ENCODE data around the gene PARD6A. TPM values are rescaled to one million over a fixed set of nuclear protein-coding genes. Genes with fewer than 3 reads are reported as not detected.
A peak's percentile ranks its signal among the peaks of the same experiment; 100 is the strongest.

The PARD6A gene
- total and polyA plus RNA-seq, 2 of the 13 experiments (the other 11 are each of a cell fraction or from before 2014, with no cell fraction given) = 3.5 to 4.3 TPM

DNA sequence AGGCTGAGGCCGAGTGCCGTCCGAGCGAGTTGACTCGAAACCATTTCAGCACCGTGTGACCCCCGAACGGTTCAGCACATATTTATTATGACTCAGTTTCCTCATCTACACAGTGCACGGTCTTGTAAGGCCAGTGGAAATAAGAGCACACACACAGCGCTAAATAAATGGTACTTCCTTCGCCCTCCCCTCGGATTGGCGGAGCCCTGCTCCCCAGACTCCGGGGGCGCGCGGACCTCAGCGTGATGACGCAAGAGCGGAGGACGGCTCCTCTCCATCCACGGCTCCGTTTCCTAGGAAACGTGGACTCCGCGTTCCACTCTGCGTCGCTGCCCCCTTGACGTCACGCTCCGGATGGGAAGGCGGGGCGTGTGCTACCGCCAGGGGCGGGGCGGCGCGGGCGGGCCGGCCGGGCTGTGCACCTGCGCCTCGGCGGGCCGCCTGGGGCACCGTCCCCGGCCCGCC lies at the start of gene PARD6A (continued):
- TF ChIP-seq, protein P1, sequence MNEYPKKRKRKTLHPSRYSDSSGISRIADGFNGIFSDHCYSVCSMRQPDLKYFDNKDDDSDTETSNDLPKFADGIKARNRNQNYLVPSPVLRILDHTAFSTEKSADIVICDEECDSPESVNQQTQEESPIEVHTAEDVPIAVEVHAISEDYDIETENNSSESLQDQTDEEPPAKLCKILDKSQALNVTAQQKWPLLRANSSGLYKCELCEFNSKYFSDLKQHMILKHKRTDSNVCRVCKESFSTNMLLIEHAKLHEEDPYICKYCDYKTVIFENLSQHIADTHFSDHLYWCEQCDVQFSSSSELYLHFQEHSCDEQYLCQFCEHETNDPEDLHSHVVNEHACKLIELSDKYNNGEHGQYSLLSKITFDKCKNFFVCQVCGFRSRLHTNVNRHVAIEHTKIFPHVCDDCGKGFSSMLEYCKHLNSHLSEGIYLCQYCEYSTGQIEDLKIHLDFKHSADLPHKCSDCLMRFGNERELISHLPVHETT (CRISPR knock-in tag; conservative IDR thresholded peaks at IDR 0.05) = no peak
- TF ChIP-seq IRX3 (CRISPR knock-in tag; IDR thresholded peaks at IDR 0.05; ENCODE audit: borderline replicate concordance, low read depth) = no peak
- TF ChIP-seq SSRP1 (CRISPR knock-in tag; IDR thresholded peaks at IDR 0.05) = no peak
- TF ChIP-seq FOSL2 (CRISPR knock-in tag; IDR thresholded peaks at IDR 0.05) = peak; percentile 63; the same call in 1 of the 2 replicates
- peak; percentile 94 for TF ChIP-seq GMEB1 (CRISPR knock-in tag; IDR thresholded peaks at IDR 0.05; ENCODE audit: borderline replicate concordance)
- TF ChIP-seq ZKSCAN8 (CRISPR knock-in tag; IDR thresholded peaks at IDR 0.05; ENCODE audit: borderline replicate concordance) = no peak
- no peak; the same call in none of the 2 replicates for TF ChIP-seq PHF20 (CRISPR knock-in tag; IDR thresholded peaks at IDR 0.05)
- no peak for TF ChIP-seq EED (CRISPR knock-in tag; IDR thresholded peaks at IDR 0.05)
- TF ChIP-seq ZSCAN12 (CRISPR knock-in tag; IDR thresholded peaks at IDR 0.05) = no peak
- no peak for TF ChIP-seq THRA (CRISPR knock-in tag; IDR thresholded peaks at IDR 0.05; ENCODE audit: borderline replicate concordance)
- TF ChIP-seq HNF4G (IDR thresholded peaks at IDR 0.05; ENCODE audit: borderline replicate concordance, low read depth, low read length) = no peak
- no peak for TF ChIP-seq HNF4G (CRISPR knock-in tag; IDR thresholded peaks at IDR 0.05; ENCODE audit: borderline replicate concordance, low read depth)
- peak; percentile 70 for TF ChIP-seq ZNF331 (CRISPR knock-in tag; IDR thresholded peaks at IDR 0.05)
- no peak for TF ChIP-seq EZH2 (conservative IDR thresholded peaks at IDR 0.05; ENCODE audit: low read depth, low read length)
- no peak for TF ChIP-seq SP1 (IDR thresholded peaks at IDR 0.05)
- peak; percentile 82 for TF ChIP-seq SP1 (CRISPR knock-in tag; IDR thresholded peaks at IDR 0.05)
- TF ChIP-seq CENPX (CRISPR knock-in tag; IDR thresholded peaks at IDR 0.05) = no peak
- TF ChIP-seq TAF15 (IDR thresholded peaks at IDR 0.05; ENCODE audit: low read depth, low read length, poor library complexity, severe bottlenecking) = no peak
- no peak for TF ChIP-seq ZNF24 (IDR thresholded peaks at IDR 0.05)
- no peak for TF ChIP-seq RNF2 (conservative IDR thresholded peaks at IDR 0.05; ENCODE audit: low read depth)
- TF ChIP-seq, protein P2, sequence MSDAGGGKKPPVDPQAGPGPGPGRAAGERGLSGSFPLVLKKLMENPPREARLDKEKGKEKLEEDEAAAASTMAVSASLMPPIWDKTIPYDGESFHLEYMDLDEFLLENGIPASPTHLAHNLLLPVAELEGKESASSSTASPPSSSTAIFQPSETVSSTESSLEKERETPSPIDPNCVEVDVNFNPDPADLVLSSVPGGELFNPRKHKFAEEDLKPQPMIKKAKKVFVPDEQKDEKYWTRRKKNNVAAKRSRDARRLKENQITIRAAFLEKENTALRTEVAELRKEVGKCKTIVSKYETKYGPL (CRISPR knock-in tag; IDR thresholded peaks at IDR 0.05) = no peak; the same call in 1 of the 2 replicates
- no peak for TF ChIP-seq DNMT1 (CRISPR knock-in tag; IDR thresholded peaks at IDR 0.05)
- no peak for TF ChIP-seq ZNF770 (CRISPR knock-in tag; IDR thresholded peaks at IDR 0.05)
- 0 out of 2 replicates have a peak, but pooled peaks have one; percentile 13 for TF ChIP-seq TBX2 (CRISPR knock-in tag; IDR thresholded peaks at IDR 0.05; ENCODE audit: borderline replicate concordance)

Data from HepG2 (cell line).